HG02938 (cell line): Measurements from ENCODE around the gene RIMBP3C.
"Not testable (repeated sequence)": the region's sequence is repeated elsewhere in the genome, so short reads cannot be mapped to it uniquely, and the experiment has no call there.

Experiments used
- ATAC-seq: cut with Tn5 transposase; IDR thresholded peaks from one replicate; pipeline ENCODE4 v1.9.1; 2021; ENCODE audit warnings: mild to moderate bottlenecking, moderate library complexity; ENCODE audit not compliant: unreplicated experiment

RIMBP3C gene

GRCh38 chr22:21551361-21551760 is at the start of gene RIMBP3C:
Gene RIMBP3C, minus strand, starts transcription at chr22:21551461. Its CDS starts 485 bp downstream, at chr22:21550976.
- not testable (repeated sequence) for ATAC-seq

- no peak for ATAC-seq
Observed at GRCh38 chr22:21599053-21599893, 48.0 kb upstream of the RIMBP3C start.

- no peak for ATAC-seq
Observed at GRCh38 chr22:21598302-21598701, 47.0 kb upstream of the RIMBP3C start.

GRCh38 chr22:21596356-21597135 is 45.3 kb upstream of the RIMBP3C start:
- ATAC-seq, result not testable (repeated sequence)

GRCh38 chr22:21594865-21595452 is 43.7 kb upstream of the RIMBP3C start:
- no peak for ATAC-seq

- ATAC-seq, result no peak
Observed at GRCh38 chr22:21593406-21594232, 42.4 kb upstream of the RIMBP3C start.

GRCh38 chr22:21592422-21592821 is 41.2 kb upstream of the RIMBP3C start:
- no peak for ATAC-seq

- no peak for ATAC-seq
Observed at GRCh38 chr22:21591695-21592094, 40.4 kb upstream of the RIMBP3C start.

- ATAC-seq, result no peak
Observed at GRCh38 chr22:21590809-21591641, 39.8 kb upstream of the RIMBP3C start.

GRCh38 chr22:21589396-21589795 is 38.1 kb upstream of the RIMBP3C start:
- ATAC-seq, result no peak

- peak; percentile 90 for ATAC-seq
Observed at GRCh38 chr22:21587803-21588611, 36.7 kb upstream of the RIMBP3C start.

GRCh38 chr22:21585389-21585788 is 34.1 kb upstream of the RIMBP3C start:
- no peak for ATAC-seq

- no peak for ATAC-seq
Observed at GRCh38 chr22:21582801-21583740, 31.8 kb upstream of the RIMBP3C start.

- not testable (repeated sequence) for ATAC-seq
Observed at GRCh38 chr22:21581009-21581713, 29.9 kb upstream of the RIMBP3C start.

GRCh38 chr22:21580623-21581007 is 29.4 kb upstream of the RIMBP3C start:
- not testable (repeated sequence) for ATAC-seq

GRCh38 chr22:21579474-21579851 is 28.2 kb upstream of the RIMBP3C start:
- no peak for ATAC-seq

GRCh38 chr22:21573750-21574494 is 22.7 kb upstream of the RIMBP3C start:
- ATAC-seq, result no peak
